Body of pancreas (tissue), 4 donors: ENCODE measurements around the gene RAET1G. TPM values are rescaled to one million over a fixed set of nuclear protein-coding genes. Genes with fewer than 3 reads are reported as not detected.
"Not testable (repeated sequence)": the region's sequence is repeated elsewhere in the genome, so short reads cannot be mapped to it uniquely, and the experiment has no call there.

Experiments used
- ATAC-seq: fragments of 150-250 bp; one replicate; pipeline ENCODE4 v1.9.1; 2016
- DNase-seq, 4 donors: peaks; one replicate each; pipeline ENCODE4 v3.0.0-alpha.2; 2019
- H3K27ac ChIP-seq, 4 donors: fragments of 200-600 bp; sonication (generic); 1 replicate in 3 of 4; 2 replicates in 1 of 4; pipeline versions ENCODE4 v1.5.1 to v1.6.1; 2016 to 2019; ENCODE audit warnings: mild to moderate bottlenecking in 1 of 4, mixed read lengths in 1 of 4, moderate library complexity in 1 of 4
- H3K27me3 ChIP-seq, 2 donors: fragments of 200-600 bp; sonication (generic); one replicate each; pipeline ENCODE4 v1.6.0; 2016; ENCODE audit warnings: mild to moderate bottlenecking in 1 of 2
- H3K36me3 ChIP-seq, 2 donors: fragments of 200-600 bp; sonication (generic); replicated peaks in 1 of 2; 2 replicates each; pipeline ENCODE4 v1.5.1; 2016; ENCODE audit warnings: low read depth in 2 of 2; ENCODE audit not compliant: insufficient read depth in 1 of 2
- H3K4me1 ChIP-seq: fragments of 200-600 bp; sonication (generic); one replicate; pipeline ENCODE4 v1.6.0; 2016
- H3K4me3 ChIP-seq, 2 donors: fragments of 200-600 bp; sonication (generic); 1 replicate in 1 of 2; 2 replicates in 1 of 2; pipeline ENCODE4 v1.5.1; 2016 to 2019
- H3K9me3 ChIP-seq, 3 donors: fragments of 200-600 bp; sonication (generic); 1 replicate in 2 of 3; 2 replicates in 1 of 3; pipeline ENCODE4 v1.5.1; 2016
- POLR2A ChIP-seq, 3 donors: fragments of 450-650 bp; IDR thresholded peaks; one replicate each; pipeline ENCODE4 v1.6.1; 2016; ENCODE audit warnings: antibody characterized with exemption in 3 of 3, mild to moderate bottlenecking in 2 of 3
- WGBS, 2 donors: methylation state at CpG; one replicate each; pipeline ENCODE4 v1.1.5; 2017; 5-methylcytosine and 5-hydroxymethylcytosine counted together
- intact Hi-C: fragments of 100-400 bp; cut with DNase I; formaldehyde crosslinking; loops from one replicate; pipeline ENCODE4 v1.15.1; 2023
- total RNA-seq, 2 donors: library from RNA; depleted of rRNA; stranded (reverse); fragments of >200 nt; gene quantifications; one replicate each; pipeline ENCODE4 v1.1.0, GENCODE V29; 2016
- TF ChIP-seq, protein P1 (sequence below), 7 experiments: fragments of 450-650 bp in 4 of 7; fragments of 200-600 bp in 3 of 7; sonication (generic) in 3 of 7; IDR thresholded peaks; one replicate each; pipeline ENCODE4 v1.5.1; 2016 to 2019; ENCODE audit warnings: antibody characterized with exemption in 7 of 7

The RAET1G gene
- total RNA-seq, 2 donors from 2014 or later, result not detected

DNA sequence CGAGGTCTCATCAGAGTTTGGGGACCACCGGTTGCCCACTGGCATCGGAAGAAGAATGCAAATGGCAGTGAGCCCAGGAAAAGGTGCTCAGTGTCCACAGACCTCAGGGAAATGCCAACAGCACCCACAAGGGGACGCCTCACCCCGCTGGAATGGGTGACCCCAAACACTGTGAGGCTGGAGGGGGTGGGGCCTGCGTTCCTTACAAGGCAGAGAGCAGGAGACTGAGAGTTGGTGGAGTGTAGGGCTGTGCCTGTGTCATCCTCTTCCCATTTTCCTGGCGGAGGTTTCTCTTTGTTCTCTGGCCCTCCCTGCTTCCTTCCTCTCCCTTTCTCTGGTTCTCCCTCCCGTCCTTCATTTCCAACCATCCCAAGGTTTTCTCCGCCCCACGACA, 31.0 kb upstream of the RAET1G start:
- H3K27me3 ChIP-seq, result peaks cover 0 to 13% of the 10 kb centered on the region in 2 donors
- intact Hi-C loops, H3K9me3 ChIP-seq, H3K27ac ChIP-seq, H3K4me3 ChIP-seq, H3K4me1 ChIP-seq, DNase-seq, H3K36me3 ChIP-seq: not testable (repeated sequence)
- WGBS, 2 donors, result 2 to 8% methylated on average over 5 to 8 of the region's 10 CpGs
- peak; percentile 48 for ATAC-seq

- DNase-seq, H3K4me3 ChIP-seq, H3K36me3 ChIP-seq, H3K4me1 ChIP-seq, ATAC-seq, intact Hi-C loops, H3K27ac ChIP-seq, H3K9me3 ChIP-seq: not testable (repeated sequence)
- 23 to 27% methylated on average over 2 of the region's 2 CpGs for WGBS, 2 donors
- peaks cover 0 to 13% of the 10 kb centered on the region in 2 donors for H3K27me3 ChIP-seq
Observed at GRCh38 chr6:149953390-149953789, 30.5 kb upstream of the RAET1G start.

- ATAC-seq, result no peak
- peaks cover 0 to 13% of the 10 kb centered on the region in 2 donors for H3K27me3 ChIP-seq
- DNase-seq, result no peak
- no peak for TF ChIP-seq POLR2A (IDR thresholded peaks at IDR 0.05)
- TF ChIP-seq, protein P1, sequence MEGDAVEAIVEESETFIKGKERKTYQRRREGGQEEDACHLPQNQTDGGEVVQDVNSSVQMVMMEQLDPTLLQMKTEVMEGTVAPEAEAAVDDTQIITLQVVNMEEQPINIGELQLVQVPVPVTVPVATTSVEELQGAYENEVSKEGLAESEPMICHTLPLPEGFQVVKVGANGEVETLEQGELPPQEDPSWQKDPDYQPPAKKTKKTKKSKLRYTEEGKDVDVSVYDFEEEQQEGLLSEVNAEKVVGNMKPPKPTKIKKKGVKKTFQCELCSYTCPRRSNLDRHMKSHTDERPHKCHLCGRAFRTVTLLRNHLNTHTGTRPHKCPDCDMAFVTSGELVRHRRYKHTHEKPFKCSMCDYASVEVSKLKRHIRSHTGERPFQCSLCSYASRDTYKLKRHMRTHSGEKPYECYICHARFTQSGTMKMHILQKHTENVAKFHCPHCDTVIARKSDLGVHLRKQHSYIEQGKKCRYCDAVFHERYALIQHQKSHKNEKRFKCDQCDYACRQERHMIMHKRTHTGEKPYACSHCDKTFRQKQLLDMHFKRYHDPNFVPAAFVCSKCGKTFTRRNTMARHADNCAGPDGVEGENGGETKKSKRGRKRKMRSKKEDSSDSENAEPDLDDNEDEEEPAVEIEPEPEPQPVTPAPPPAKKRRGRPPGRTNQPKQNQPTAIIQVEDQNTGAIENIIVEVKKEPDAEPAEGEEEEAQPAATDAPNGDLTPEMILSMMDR (IDR thresholded peaks at IDR 0.05), result no peak
- H3K4me3 ChIP-seq, result no peak overlapping the region
- no peaks in the 10 kb centered on the region for H3K9me3 ChIP-seq
- intact Hi-C loops, result no loop called here
- H3K27ac ChIP-seq, result no peak overlapping the region
- WGBS, 2 donors, result 82 to 100% methylated on average over 1 to 3 of the region's 3 CpGs
- no peaks in the 10 kb centered on the region for H3K36me3 ChIP-seq
- peaks cover 7% of the 10 kb centered on the region for H3K4me1 ChIP-seq
Observed at GRCh38 chr6:149951626-149952025, 28.7 kb upstream of the RAET1G start.

GRCh38 chr6:149951096-149951495, 28.2 kb upstream of the RAET1G start:
- intact Hi-C loops, result no loop called here
- H3K9me3 ChIP-seq, result no peaks in the 10 kb centered on the region
- H3K4me1 ChIP-seq, result peaks cover 7% of the 10 kb centered on the region
- TF ChIP-seq, protein P1 (IDR thresholded peaks at IDR 0.05), result no peak
- TF ChIP-seq POLR2A (IDR thresholded peaks at IDR 0.05), result no peak
- 58 to 65% methylated on average over 9 of the region's 9 CpGs for WGBS, 2 donors
- no peaks in the 10 kb centered on the region for H3K36me3 ChIP-seq
- H3K27me3 ChIP-seq, result peaks cover 0 to 13% of the 10 kb centered on the region in 2 donors
- DNase-seq (no peak), ATAC-seq (no peak)
- no peak overlapping the region for H3K27ac ChIP-seq
- no peak overlapping the region for H3K4me3 ChIP-seq

DNA sequence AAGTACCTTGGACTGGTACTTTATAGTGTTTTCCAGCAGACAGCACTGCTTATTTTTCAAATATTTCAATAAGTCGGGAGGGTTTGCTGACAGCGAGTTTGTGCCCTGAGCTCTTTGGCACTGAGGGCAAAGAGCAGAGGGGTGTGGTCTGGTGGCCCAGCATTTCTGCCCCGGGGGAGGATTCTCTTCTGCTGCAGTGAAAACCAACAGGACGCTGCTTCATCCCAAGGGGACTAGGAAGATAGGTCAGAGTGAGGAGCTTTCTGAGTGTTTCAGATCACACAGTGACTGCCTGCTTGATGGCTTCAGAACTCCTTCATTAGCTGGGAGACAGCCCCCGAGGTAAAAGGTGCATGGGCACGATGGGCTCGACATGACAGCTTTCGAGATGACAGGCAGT, 27.5 kb upstream of the RAET1G start:
- Histone ChIP-seq H3K4me1 (peaks cover 7% of the 10 kb centered on the region), H3K27me3 (peaks cover 0 to 13% of the 10 kb centered on the region in 2 donors), H3K9me3 (no peaks in the 10 kb centered on the region), H3K36me3 (no peaks in the 10 kb centered on the region), H3K27ac (no peak overlapping the region), H3K4me3 (no peak overlapping the region)
- TF ChIP-seq POLR2A (IDR thresholded peaks at IDR 0.05), result no peak
- TF ChIP-seq, protein P1 (IDR thresholded peaks at IDR 0.05), result no peak
- DNase-seq (no peak), ATAC-seq (no peak)
- intact Hi-C loops, result no loop called here
- 16 to 30% methylated on average over 4 to 8 of the region's 8 CpGs for WGBS, 2 donors

- WGBS, 2 donors, result 71 to 73% methylated on average over 5 of the region's 5 CpGs
- peaks cover 0 to 4% of the 10 kb centered on the region in 2 donors for H3K27me3 ChIP-seq
- no peak for ATAC-seq
Observed at GRCh38 chr6:149948616-149949015, 25.7 kb upstream of the RAET1G start.

More at GRCh38 chr6:149948616-149949015, 25.7 kb upstream of the RAET1G start:
- intact Hi-C loops, result no loop called here
- Histone ChIP-seq H3K4me1 (no peaks in the 10 kb centered on the region), H3K36me3 (no peaks in the 10 kb centered on the region), H3K4me3 (no peak overlapping the region), H3K27ac (no peak overlapping the region), H3K9me3 (no peaks in the 10 kb centered on the region)
- TF ChIP-seq, protein P1 (IDR thresholded peaks at IDR 0.05), result no peak
- no peak for TF ChIP-seq POLR2A (IDR thresholded peaks at IDR 0.05)
- DNase-seq, result no peak
